GM10248 (cell line): ENCODE data around the gene ANO7.

Source experiments
- CTCF ChIA-PET: fragments of 300-600 bp; sonication (Branson Sonifier 250); formaldehyde crosslinking; extraction: SDS; loops from one replicate; lab custom pipeline; 2021; ENCODE audit warnings: antibody characterized with exemption; lab: Yijun Ruan, JAX
- POLR2A ChIA-PET: fragments of 350-650 bp; sonication (Branson Sonifier 250); formaldehyde crosslinking; extraction: SDS; loops from one replicate; lab custom pipeline; 2020; ENCODE audit warnings: antibody characterized with exemption; lab: Yijun Ruan, JAX
- DNase-seq: peaks from one replicate; pipeline ENCODE4 v3.0.0; 2012; ENCODE audit errors: extremely low spot score
- TF ChIP-seq, protein P1 (sequence below): IDR thresholded peaks from 2 replicates; pipeline ENCODE4 v1.5.1; 2012; ENCODE audit warnings: mild to moderate bottlenecking, low read depth; ENCODE audit errors: extremely low read depth, missing control alignments, control extremely low read depth

The ANO7 gene

DNA sequence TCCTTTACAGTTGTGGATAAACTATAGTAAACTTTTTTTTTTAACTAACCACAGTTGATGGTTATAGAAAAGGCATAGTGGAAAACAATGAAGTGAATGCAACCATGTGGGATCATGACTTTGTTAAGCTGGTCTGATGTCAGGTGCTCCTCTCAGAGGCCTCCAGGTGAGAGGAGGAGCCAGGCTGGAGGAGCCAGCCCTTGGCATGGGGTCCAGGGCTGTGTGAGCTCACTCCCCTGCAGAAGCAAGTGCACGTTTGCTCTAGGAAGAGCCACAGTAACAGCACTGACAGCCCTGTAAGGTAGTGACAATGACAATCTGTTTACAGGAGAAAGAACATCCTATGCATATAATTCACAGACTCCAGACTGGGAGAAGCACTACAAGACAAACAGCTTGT, 32.5 kb upstream of the ANO7 start:
- DNase-seq: no peak
- ChIA-PET CTCF (interaction anchor here (1.1 to 1.8 kb wide), 3 partner anchors 10 to 78 kb away, joined by 3 to 7 read pairs (median 3); no protein-coding TSS in a partner anchor), POLR2A (no interaction called here)
- TF ChIP-seq, protein P1, sequence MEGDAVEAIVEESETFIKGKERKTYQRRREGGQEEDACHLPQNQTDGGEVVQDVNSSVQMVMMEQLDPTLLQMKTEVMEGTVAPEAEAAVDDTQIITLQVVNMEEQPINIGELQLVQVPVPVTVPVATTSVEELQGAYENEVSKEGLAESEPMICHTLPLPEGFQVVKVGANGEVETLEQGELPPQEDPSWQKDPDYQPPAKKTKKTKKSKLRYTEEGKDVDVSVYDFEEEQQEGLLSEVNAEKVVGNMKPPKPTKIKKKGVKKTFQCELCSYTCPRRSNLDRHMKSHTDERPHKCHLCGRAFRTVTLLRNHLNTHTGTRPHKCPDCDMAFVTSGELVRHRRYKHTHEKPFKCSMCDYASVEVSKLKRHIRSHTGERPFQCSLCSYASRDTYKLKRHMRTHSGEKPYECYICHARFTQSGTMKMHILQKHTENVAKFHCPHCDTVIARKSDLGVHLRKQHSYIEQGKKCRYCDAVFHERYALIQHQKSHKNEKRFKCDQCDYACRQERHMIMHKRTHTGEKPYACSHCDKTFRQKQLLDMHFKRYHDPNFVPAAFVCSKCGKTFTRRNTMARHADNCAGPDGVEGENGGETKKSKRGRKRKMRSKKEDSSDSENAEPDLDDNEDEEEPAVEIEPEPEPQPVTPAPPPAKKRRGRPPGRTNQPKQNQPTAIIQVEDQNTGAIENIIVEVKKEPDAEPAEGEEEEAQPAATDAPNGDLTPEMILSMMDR: no peak

DNA sequence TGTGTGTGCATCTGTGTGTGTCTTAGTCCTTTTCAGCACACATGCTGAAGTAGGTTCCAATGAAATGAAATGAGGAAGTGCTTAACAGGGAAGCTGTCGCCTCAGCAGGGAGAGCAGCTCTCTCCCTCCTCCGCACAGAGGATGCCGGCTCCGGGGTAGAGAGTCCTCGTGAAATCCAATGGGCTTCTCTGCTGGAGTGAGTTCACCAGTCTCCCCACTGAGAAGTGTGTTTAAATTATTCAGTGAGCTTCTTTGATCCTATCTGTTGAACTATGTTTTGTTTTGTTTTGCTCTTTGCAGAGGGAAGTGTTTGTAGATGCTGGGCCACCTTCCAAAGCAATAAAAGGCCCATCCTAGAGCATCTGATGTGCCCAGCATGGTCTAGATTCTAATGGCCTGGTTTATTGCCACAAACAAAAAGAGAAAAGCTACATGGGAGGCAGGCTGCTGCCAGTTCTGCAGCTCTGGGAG, 31.5 kb upstream of the ANO7 start:
- ChIA-PET CTCF (interaction anchor here (0.9 to 1.8 kb wide), 5 partner anchors 11 to 79 kb away, joined by 3 to 7 read pairs (median 3); no protein-coding TSS in a partner anchor), POLR2A (no interaction called here)
- TF ChIP-seq, protein P1: no peak
- DNase-seq: no peak

GRCh38 chr2:241157841-241158545, 30.5 kb upstream of the ANO7 start:
- TF ChIP-seq, protein P1: no peak
- ChIA-PET CTCF (interaction anchor here (0.9 to 1.4 kb wide), 2 partner anchors 13 to 46 kb away, joined by 3 read pairs; no protein-coding TSS in a partner anchor), POLR2A (no interaction called here)
- no peak for DNase-seq

DNA sequence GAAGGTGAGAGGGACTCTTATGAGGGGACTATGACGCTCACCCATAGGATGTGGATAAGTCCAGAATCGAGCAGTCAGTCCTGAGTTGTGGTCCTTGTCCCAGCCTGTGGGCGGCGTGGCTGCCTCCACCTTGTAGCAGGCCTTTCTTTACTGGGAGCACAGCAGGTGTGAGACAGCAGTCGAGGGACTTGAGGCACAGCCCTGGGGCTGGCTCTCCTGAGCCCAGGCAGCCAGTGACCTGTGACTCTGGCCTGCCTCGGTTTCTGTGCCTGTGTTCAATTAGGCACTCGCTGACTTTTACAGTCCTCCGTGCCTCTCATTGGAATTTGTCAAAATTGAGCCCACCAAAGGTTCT, 30.0 kb upstream of the ANO7 start:
- TF ChIP-seq, protein P1: no peak
- ChIA-PET POLR2A (no interaction called here), CTCF (interaction anchor here (1.1 to 1.4 kb wide), 2 partner anchors 14 to 22 kb away, joined by 3 read pairs; no protein-coding TSS in a partner anchor)
- DNase-seq: no peak

GRCh38 chr2:241159116-241159515, 29.4 kb upstream of the ANO7 start:
- POLR2A ChIA-PET: no interaction called here
- TF ChIP-seq, protein P1: no peak
- CTCF ChIA-PET: interaction anchor here (1.1 kb wide), 1 partner anchor 22 kb away, joined by 3 read pairs; no protein-coding TSS in a partner anchor
- no peak for DNase-seq

GRCh38 chr2:241160318-241160717, 28.2 kb upstream of the ANO7 start:
- CTCF ChIA-PET: no interaction called here
- no peak for DNase-seq
- TF ChIP-seq, protein P1: no peak
- POLR2A ChIA-PET: no interaction called here
